GM18502 (cell line): ENCODE data around the gene TESK1.
"Not testable (repeated sequence)": the region's sequence is repeated elsewhere in the genome, so short reads cannot be mapped to it uniquely, and the experiment has no call there.

ENCODE experiments used
- ATAC-seq: cut with Tn5 transposase; IDR thresholded peaks from one replicate; pipeline ENCODE4 v1.9.1; 2021; ENCODE audit warnings: mild to moderate bottlenecking; ENCODE audit not compliant: unreplicated experiment, poor library complexity

The TESK1 gene

DNA sequence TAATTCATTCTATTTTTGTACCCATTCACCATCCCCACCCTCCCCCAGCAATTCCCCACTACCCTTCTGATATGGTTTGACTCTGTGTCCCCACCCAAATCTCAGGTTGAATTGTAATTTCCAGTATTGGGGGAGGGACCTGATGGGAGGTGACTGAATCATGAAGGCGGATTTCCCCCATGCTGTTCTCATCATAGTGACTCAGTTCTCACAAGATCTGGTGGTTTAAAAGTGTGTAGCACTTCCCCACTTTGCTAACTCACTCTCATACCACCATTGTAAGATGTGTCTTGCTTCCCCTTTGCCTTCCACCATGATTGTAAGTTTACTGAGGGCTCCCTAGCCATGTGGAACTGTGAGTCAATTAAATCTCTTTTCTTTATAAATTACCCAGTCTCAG lies 25.9 kb upstream of the TESK1 start:
- no peak for ATAC-seq

DNA sequence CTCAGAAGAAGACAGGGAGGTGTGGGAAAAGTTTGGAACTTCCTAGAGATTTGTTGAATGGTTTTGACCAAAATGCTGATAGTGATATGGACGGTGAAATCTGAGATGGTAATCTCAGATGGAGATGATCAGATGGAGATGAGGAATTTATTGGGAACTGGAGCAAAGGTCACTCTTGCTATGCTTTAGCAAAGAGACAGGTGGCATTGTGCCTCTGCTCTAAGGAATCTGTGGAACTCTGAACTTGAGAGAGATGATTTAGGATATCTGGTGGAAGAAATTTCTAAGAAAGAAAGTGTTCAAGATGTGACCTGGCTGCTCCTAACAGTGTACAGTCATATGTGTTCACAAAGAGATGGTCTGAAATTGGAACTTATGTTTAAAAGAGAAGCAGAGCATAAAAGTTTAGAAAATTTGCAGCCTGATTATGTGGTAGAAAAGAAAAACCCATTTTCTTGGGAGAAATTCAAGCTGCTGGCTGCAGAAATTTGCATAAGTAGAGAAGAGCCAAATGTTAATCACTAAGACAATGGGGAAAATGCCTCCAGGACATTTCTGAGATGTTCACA lies 25.3 kb upstream of the TESK1 start:
- not testable (repeated sequence) for ATAC-seq

DNA sequence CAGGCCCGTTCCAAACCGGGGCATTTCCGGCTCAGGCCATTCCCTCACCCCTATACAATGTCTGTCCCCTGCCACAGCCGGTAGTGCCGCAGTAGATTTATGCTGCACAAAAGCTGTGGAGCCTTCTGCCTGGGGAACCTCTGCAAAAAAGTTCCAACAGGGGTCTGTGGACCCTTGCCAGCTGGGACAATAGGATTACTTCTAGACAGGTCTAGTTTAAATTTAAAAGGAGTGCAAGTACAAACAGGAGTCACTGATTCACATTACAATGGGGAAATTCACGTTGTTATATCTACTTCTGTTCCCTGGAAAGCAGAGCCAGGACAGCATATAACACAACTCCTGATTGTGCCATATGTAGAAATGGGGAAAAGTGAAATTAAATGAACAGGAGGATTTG lies 21.5 kb upstream of the TESK1 start:
- ATAC-seq: not testable (repeated sequence)

DNA sequence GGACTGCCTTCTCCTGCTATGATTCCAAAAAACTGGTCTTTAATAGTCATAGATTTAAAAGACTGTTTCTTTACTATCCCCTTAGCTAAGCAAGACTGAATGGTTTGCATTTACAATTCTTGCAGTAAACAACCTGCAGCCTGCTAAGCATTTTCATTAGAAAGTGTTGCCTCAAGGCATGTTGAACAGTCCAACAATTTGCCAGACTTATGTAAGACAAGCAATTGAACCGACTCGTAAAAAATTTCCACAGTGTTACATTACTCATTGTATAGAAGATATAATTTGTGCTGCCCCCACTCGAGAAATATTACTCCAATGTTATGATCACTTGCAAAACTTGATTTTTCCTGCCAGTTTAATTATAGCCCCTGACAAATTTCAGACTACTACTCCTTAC lies 20.4 kb upstream of the TESK1 start:
- ATAC-seq: not testable (repeated sequence)

DNA sequence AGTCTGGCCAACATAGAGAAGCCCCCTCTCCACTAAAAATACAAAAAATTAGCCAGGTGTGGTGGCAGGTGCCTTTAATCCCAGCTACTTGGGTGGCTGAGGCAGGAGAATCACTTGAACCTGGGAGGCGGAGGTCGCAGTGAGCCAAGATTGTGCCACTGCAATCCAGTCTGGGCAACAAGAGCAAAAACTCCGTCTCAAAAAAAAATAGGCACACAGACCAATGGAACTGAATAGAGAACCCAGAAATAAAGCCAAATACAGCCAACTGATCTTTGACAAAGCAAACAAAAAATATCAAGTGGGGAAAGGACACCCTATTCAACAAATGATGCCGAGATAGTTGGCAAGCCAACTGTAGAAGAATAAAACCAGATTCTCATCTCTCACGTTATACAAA lies 16.6 kb upstream of the TESK1 start:
- ATAC-seq: not testable (repeated sequence)

DNA sequence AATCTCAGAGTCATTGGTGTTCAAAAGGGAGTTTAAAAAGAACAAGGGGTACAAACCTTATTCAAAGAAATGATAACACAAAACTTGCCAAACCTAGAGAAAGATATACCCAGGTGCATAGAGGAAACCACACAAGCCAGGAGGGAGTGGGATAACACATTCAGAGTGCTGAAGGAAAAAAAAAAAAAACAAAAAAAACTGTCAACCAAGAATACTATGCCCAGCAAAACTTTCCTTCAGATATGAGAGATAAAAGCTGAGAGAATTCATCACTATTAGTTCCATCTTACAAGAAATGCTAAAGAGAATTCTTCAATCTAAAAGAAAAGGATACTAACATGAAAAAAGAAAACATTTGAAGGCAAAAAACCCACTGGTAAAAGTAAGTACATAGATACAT lies 11.5 kb upstream of the TESK1 start:
- ATAC-seq: no peak

DNA sequence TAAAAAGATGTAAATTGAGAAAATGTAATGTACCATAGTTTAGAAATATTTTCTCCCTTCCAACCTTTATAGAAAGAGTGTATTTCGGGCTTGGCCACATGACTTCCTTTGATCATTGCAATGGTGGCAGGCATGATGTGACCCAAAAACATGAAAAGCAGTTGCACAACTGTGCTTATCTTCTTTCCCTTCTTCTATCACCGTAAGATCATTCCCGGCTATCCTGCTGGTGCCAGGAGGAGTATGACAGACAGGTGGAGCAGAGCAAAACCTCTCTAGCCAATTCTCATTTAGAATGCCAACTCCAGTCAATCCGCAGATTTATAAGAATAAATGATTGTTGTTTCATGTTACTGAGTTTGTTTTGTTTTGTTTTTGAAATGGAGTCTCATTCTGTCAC lies 10.6 kb upstream of the TESK1 start:
- ATAC-seq: no peak

DNA sequence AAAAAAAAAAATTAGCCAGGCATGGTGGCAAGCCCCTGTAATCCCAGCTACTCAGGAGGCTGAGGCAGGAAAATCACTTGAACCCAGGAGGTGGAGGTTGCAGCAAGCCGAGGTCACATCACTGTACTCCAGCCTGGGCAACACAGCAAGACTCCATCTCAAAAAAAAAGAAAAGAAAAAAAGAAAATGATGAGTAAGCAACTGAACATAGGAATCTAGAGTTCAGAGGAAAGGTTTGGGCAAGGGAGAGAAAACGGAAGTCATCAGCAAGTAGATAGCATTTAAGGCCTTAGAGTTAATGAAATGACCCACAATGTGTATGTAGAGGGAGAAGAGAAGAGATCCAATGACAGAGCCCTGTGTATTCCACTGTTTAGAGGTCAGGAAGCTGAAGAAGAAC lies 8.2 kb upstream of the TESK1 start:
- not testable (repeated sequence) for ATAC-seq

DNA sequence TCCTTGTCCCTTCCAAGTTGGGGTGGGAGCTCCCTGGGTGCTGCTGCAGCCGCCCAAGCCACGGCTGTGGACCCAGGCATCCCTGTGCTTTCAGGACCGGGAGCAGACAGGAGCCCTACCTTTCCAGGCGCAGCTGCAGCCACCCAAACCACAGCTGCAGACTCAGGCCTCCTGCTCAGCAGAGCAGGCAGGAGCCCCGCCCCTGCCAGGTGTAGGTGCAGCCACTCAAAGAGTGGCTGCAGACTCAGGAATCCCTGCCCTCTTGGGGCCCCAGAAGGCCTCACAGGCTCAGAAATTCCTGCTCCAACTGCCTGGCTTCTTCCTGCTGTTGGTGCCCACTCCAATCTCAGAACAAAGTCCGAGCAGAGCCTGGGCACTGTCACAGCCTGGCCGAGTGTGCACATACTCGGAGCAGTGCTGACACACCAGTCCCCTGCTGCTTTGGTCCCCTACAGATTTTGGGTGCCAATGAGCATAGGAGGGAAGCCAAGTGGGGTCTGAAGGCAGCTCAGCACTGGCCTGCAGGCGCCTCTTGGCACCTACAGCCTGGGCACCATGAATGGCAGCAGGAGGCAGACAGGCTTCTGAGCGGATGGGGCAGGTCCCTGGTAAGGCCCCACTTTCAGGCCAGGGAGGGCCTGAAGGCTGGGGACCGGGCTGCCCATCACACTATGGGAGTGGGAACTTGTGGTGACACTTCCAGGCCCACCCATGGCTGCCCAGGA lies 6.0 kb upstream of the TESK1 start:
- ATAC-seq: no peak

DNA sequence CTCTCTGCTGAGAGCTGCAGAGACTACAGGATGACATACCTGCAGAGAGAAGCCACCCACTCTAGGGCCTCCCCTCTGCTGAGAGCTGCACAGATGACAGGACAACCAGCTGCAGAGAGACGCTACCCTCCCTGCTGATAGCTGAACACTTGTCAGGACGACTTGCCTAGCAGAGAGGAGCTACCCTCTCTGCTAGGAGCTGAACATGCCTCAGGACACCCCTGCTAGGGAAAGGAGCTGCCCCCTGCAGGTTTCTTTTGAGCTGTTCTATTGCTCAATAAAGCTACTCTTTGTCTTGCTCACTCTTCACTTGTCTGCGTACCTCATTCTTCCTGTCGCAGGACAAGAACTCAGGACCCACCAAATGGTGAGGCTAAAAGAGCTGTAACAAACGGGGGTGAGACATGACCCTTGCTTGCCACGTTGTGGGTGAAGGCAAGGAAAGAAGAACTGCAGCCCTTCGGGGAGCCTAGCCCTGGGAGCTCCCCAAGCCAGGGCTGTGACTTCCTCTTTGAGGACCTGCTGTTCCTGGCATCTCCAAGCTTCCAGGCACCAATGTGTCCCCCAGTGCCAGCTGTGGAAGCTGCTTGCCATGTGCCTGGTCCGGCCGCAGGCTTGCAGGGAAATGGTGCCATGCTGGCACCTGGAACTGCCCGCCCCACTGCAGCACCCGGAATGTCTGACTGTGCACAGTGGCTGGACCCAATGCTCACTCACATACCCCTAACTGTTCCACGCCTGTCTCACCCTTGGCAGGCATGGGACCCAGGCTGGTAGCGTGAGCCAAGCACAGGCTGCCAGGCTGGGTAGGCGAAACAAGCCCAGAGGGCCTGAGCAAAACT lies 5.1 kb upstream of the TESK1 start:
- ATAC-seq: no peak

DNA sequence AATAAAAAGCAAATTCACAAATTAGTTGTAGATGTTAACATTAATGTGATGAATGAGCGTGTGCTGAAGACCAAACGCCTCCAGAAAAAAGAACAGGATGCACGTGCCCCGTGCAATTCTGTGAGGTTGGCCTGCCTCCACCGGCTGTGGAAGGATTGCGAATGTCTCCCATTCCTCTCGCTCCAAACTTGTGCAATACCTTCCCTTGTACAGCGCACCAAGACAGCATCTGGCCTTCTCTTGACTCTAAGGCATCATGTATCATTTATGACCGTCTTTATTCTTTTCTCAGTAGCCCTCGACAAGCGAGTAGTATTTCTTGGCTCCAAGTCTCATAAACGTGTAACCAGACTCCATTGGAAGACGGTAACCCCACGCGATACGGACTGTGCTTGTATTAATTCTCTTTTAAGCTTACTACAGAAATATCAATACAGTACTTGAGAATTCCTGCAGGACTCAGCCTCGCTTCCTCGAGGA lies 1.5 kb upstream of the TESK1 start:
- no peak for ATAC-seq

DNA sequence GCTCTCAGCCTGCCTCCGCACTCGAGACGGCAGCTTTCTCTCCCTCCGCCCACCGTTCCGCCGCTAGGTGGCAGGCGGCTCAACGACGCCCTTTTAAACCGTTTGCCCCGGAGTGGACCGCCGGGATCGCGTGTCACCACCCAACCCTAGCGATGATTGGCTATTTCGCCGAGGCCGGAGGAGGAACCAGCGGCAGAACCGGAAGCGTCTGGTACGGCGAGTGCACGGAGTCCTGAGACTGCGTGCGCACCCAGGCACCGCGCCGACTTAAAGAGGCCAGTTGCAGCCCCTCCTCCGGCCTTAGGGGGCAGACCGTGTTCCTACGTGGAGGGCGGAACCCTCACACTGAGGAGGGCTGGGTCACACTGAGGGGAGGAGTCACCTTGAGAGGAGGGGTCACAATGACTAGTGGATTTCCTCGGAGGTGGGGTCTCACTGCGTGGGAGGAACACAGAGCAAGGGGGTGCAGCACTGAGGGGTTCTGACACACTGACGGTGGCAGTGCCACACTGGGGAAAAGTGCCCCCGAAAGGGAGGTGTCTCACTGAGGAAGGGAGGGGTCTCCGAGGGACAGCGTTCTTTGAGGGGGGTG lies 980 bp upstream of the TESK1 start:
- peak; percentile 85 for ATAC-seq

DNA sequence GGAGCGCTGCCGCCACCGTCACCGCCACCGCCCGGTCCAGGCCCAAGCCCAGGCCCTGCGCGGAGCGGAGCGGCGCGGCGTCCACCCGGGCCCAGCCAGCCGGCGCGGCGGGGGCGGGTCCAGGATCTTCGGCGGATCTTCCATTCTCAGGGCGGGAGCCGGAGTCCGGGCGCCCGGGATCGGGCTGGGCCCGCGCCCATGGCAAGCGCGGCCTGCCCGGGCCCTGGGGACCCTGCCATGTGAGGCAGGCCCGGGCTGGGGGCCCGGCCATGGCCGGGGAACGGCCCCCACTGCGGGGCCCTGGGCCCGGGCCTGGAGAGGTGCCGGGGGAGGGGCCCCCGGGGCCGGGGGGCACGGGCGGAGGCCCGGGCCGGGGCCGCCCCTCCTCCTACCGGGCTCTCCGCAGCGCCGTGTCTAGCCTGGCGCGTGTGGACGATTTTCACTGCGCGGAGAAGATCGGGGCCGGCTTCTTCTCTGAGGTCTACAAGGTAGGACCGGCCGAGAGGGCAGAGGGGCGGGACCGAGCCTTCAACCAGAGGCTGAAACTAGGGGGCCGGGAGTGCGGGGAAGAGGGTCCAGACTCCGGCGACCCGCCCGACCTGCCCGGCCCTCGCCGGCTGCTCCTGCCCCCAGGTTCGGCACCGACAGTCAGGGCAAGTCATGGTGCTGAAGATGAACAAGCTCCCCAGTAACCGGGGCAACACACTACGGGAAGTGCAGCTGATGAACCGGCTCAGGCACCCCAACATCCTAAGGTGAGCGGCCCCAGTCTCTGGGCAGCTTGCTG lies 482 bp downstream of the TESK1 start:
- ATAC-seq: peak; percentile 17

DNA sequence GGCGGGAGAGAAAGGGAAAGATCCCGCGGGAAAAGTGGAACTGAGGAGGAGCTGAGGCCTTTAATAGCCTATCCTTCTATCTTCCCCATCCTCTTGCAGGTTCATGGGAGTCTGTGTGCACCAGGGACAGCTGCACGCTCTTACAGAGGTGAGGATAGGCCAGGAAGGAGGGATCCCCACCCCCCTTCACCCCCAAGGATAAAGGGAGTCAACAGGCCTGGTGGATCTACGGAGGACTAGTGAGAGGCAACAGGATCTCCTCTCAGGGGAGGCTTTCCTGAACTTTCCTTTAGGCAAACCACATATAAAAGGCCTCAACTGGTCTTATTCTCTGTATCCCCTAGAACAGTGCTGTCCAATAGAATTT lies 1.1 kb downstream of the TESK1 start:
- no peak for ATAC-seq

DNA sequence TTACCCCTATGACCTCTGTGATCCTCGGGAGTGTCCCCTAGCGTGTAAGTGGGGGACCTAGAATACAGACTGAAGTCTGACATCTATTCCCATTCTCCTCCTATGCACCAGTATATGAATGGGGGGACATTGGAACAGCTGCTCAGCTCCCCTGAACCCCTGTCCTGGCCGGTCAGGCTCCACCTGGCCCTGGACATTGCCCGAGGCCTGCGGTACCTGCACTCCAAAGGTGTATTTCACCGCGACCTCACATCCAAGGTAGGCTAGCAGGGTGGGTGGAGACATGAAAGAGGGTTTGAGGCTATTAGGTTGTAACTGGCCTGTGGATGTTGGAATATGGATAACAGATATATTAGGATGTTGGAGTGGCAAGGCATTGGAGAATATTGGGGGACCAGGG lies 1.7 kb downstream of the TESK1 start:
- no peak for ATAC-seq

DNA sequence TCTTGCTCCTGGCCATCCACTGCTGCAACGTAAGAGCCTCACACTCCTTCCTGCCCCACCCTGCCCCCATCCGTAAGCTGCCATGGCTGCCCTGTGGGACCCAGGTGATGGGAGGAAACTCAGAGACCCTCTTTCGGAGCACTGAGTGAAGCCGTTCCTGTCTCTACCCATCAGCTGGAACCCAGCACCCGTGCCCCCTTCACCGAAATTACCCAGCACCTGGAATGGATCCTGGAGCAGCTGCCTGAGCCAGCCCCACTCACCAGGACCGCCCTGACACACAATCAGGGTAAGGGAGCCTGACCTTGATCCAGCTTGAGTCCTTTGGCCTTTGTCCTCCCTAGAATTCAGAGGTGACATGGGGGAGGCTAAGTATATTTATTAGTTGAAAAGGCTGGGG lies 3.2 kb downstream of the TESK1 start:
- ATAC-seq: no peak

DNA sequence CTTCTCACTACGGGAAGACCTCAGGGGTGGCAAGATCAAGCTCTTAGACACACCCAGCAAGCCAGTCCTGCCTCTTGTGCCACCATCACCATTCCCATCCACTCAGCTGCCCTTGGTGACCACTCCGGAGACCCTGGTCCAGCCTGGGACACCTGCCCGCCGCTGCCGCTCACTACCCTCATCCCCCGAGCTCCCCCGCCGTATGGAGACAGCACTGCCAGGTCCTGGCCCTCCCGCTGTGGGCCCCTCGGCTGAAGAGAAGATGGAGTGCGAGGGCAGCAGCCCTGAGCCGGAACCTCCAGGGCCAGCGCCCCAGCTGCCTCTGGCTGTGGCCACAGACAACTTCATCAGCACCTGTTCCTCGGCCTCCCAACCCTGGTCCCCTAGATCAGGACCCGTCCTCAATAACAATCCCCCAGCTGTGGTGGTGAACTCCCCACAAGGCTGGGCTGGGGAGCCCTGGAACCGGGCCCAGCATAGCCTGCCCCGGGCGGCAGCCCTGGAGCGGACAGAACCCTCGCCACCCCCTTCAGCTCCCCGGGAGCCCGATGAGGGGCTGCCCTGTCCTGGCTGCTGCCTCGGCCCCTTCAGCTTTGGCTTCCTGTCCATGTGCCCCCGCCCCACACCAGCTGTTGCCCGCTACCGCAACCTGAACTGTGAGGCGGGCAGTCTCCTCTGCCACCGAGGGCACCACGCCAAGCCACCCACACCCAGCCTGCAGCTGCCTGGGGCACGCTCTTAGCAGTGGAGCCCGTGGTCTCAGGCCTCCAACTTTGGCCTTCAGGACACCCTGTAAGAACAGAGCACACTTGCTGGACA lies 4.1 kb downstream of the TESK1 start:
- ATAC-seq: no peak

DNA sequence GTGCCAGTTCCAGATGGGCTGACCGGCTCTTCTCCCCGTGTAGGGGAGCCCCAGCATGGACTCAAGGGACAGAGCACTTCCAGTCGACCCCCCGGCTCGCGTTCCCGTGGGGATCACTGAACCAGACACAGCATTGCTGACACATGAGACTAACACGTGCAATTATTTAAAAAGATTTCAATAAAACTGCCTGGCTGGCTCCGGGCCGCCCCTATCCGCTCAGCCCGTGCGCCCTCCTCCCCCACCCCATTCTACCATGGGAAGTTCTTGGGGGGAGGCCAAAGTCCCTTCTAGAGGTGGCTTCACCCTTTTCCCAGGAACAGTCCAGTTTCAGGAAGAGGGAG lies 4.7 kb downstream of the TESK1 start:
- ATAC-seq: no peak

DNA sequence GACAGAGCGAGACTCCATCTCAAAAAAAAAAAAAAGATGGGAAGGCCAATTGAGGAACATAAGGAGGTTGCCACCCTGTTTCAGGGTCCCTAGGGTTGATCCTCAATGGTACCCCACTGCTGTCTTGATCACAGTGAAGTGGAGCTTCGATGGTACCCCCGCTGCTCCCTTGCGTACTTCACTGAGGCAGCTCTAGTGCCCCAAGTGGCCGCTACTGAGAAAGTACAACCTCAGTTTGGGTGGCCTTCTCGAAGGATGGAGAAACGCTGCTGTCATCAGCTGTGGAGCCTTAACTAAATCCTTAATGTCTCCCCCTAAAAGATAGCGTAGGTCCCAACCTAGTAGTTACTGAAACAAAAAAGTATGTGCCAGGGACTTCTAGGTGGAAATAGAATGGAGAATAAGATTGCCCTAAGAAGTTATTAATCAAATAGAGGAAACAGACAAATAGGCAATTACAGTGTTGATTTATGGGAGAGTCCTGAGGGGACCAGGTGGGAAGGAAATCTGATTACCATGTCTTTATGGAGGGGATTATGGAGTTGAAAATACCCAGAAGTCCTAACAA lies 6.3 kb downstream of the TESK1 start:
- ATAC-seq: peak; percentile 58
